WTC11 (cell line): Measurements from ENCODE around the gene SETD3. TPM values are rescaled to one million over a fixed set of nuclear protein-coding genes. Genes with fewer than 3 reads are reported as not detected.
A peak's percentile ranks its signal among the peaks of the same experiment; 100 is the strongest.

ENCODE experiments used
- ATAC-seq: fragments of 200-7000 bp; cut with Tn5 transposase; 2 replicates; pipeline ENCODE4 v1.10.0; 2021; ENCODE audit warnings: mild to moderate bottlenecking, moderate library complexity
- CTCF ChIA-PET: fragments of 300-600 bp; sonication (Branson Sonifier 250); formaldehyde crosslinking; loops from one replicate; lab custom pipeline; 2021; ENCODE audit warnings: antibody characterized with exemption; lab: Charles Lee
- POLR2A ChIA-PET: fragments of 350-600 bp; sonication (Branson Sonifier 250); formaldehyde crosslinking; loops from one replicate; lab custom pipeline; 2021; ENCODE audit warnings: antibody characterized with exemption; lab: Charles Lee
- DNase-seq: peaks from one replicate; pipeline ENCODE4 v3.0.0; 2021; ENCODE audit warnings: low spot score
- H3K27ac Mint-ChIP-seq: 2 replicates; pipeline ENCODE4 v1.8.0; 2021; ENCODE audit warnings: mixed read lengths
- H3K27me3 Mint-ChIP-seq: 2 replicates; pipeline ENCODE4 v1.8.0; 2021; ENCODE audit warnings: low read depth, mild to moderate bottlenecking, moderate library complexity, mixed read lengths
- H3K36me3 Mint-ChIP-seq: 2 replicates; pipeline ENCODE4 v1.8.0; 2021; ENCODE audit warnings: mixed read lengths
- H3K4me1 Mint-ChIP-seq: 2 replicates; pipeline ENCODE4 v1.8.0; 2022; ENCODE audit warnings: mixed read lengths
- H3K4me3 Mint-ChIP-seq: 2 replicates; pipeline ENCODE4 v1.8.0; 2021; ENCODE audit warnings: mild to moderate bottlenecking, moderate library complexity, mixed read lengths
- H3K9me3 Mint-ChIP-seq: 2 replicates; pipeline ENCODE4 v1.8.0; 2021; ENCODE audit warnings: mixed read lengths
- AFF4 ChIP-seq: sonication (generic); formaldehyde crosslinking; IDR thresholded peaks from 2 replicates; pipeline ENCODE4 v1.8.1; 2023; ENCODE audit warnings: mild to moderate bottlenecking, missing genetic modification reagents, borderline replicate concordance
- ATF2 ChIP-seq: sonication (generic); formaldehyde crosslinking; IDR thresholded peaks from 2 replicates; pipeline ENCODE4 v1.8.1; 2022; ENCODE audit warnings: low read depth, missing genetic modification reagents, borderline replicate concordance
- ATF6 ChIP-seq: sonication (generic); formaldehyde crosslinking; IDR thresholded peaks from 2 replicates; pipeline ENCODE4 v1.8.1; 2023; ENCODE audit warnings: mild to moderate bottlenecking, missing genetic modification reagents
- CREB1 ChIP-seq: sonication (generic); formaldehyde crosslinking; IDR thresholded peaks from 2 replicates; pipeline ENCODE4 v1.8.0; 2023; ENCODE audit warnings: mild to moderate bottlenecking, missing genetic modification reagents
- CREM ChIP-seq: sonication (generic); formaldehyde crosslinking; IDR thresholded peaks from 2 replicates; pipeline ENCODE4 v1.8.1; 2022; ENCODE audit warnings: mild to moderate bottlenecking, missing genetic modification reagents, moderate library complexity
- E2F1 ChIP-seq: sonication (generic); formaldehyde crosslinking; IDR thresholded peaks from 2 replicates; pipeline ENCODE4 v1.8.0; 2022; ENCODE audit warnings: mild to moderate bottlenecking, missing genetic modification reagents
- E2F5 ChIP-seq: sonication (generic); formaldehyde crosslinking; IDR thresholded peaks from 2 replicates; pipeline ENCODE4 v1.8.1; 2022; ENCODE audit warnings: mild to moderate bottlenecking, moderate library complexity, missing genetic modification reagents
- FOXK1 ChIP-seq: sonication (generic); formaldehyde crosslinking; IDR thresholded peaks from 2 replicates; pipeline ENCODE4 v1.8.0; 2022; ENCODE audit warnings: mild to moderate bottlenecking, moderate library complexity, missing genetic modification reagents
- MAX ChIP-seq: sonication (generic); formaldehyde crosslinking; IDR thresholded peaks from 2 replicates; pipeline ENCODE4 v1.8.0; 2022; ENCODE audit warnings: mild to moderate bottlenecking, missing genetic modification reagents
- NFATC4 ChIP-seq: fragments of 250-450 bp; sonication (Bioruptor Pico); IDR thresholded peaks from 2 replicates; pipeline ENCODE4 v1.9.0; 2021; ENCODE audit warnings: mild to moderate bottlenecking
- NFE2L1 ChIP-seq: sonication (generic); formaldehyde crosslinking; IDR thresholded peaks from 2 replicates; pipeline ENCODE4 v1.8.1; 2023; ENCODE audit warnings: missing genetic modification reagents
- NR2C2 ChIP-seq: sonication (generic); formaldehyde crosslinking; IDR thresholded peaks from 2 replicates; pipeline ENCODE4 v1.8.0; 2022; ENCODE audit warnings: mild to moderate bottlenecking, missing genetic modification reagents
- PREB ChIP-seq: sonication (generic); formaldehyde crosslinking; IDR thresholded peaks from 2 replicates; pipeline ENCODE4 v1.8.1; 2022; ENCODE audit warnings: mild to moderate bottlenecking, missing genetic modification reagents, moderate library complexity, borderline replicate concordance
- SP1 ChIP-seq: sonication (generic); formaldehyde crosslinking; conservative IDR thresholded peaks from 2 replicates; pipeline ENCODE4 v1.8.1; 2022; ENCODE audit warnings: missing genetic modification reagents
- ZNF138 ChIP-seq: sonication (generic); formaldehyde crosslinking; conservative IDR thresholded peaks from 2 replicates; pipeline ENCODE4 v1.8.1; 2022; ENCODE audit warnings: mild to moderate bottlenecking, moderate library complexity, missing genetic modification reagents
- ZNF219 ChIP-seq: sonication (generic); formaldehyde crosslinking; IDR thresholded peaks from 2 replicates; pipeline ENCODE4 v1.8.0; 2023; ENCODE audit warnings: missing genetic modification reagents, mild to moderate bottlenecking, borderline replicate concordance
- ZNF416 ChIP-seq: fragments of 250-450 bp; sonication (Bioruptor Pico); IDR thresholded peaks from 2 replicates; pipeline ENCODE4 v1.9.0; 2021; ENCODE audit warnings: mild to moderate bottlenecking, inconsistent platforms
- total RNA-seq: library from RNA; stranded (reverse); gene quantifications from 3 replicates; pipeline ENCODE4 v1.2.3, GENCODE V29; 2021

The SETD3 gene
- total RNA-seq, 1 experiment from 2014 or later, result 53.1 TPM

- no peak for TF ChIP-seq ZNF138 (CRISPR knock-in tag)
- TF ChIP-seq NFE2L1 (CRISPR knock-in tag), result no peak
These were observed 71.7 kb downstream of the SETD3 start (continued) for GRCh38 chr14:99408971-99409289.

GRCh38 chr14:99408286-99408970 is 72.2 kb downstream of the SETD3 start:
- Mint-ChIP-seq H3K9me3 (no peaks in the 10 kb centered on the region), H3K36me3 (peaks cover 11% of the 10 kb centered on the region), H3K4me1 (peaks cover 68% of the 10 kb centered on the region), H3K27ac (peak overlapping the region; percentile 80), H3K27me3 (no peaks in the 10 kb centered on the region), H3K4me3 (no peak overlapping the region)
- TF ChIP-seq ATF6 (CRISPR knock-in tag) (no peak), E2F5 (CRISPR knock-in tag) (no peak), FOXK1 (CRISPR knock-in tag) (no peak), NFATC4 (CRISPR knock-in tag) (no peak)
- DNase-seq (no peak), ATAC-seq (peak; percentile 9; the same call in 1 of the 2 replicates)
- ChIA-PET POLR2A (no interaction called here), CTCF (interaction anchor here (3.6 to 13.7 kb wide), 2 partner anchors 16 to 88 kb away, joined by 11 to 416 read pairs; no protein-coding TSS in a partner anchor)

GRCh38 chr14:99407416-99407815 is 73.2 kb downstream of the SETD3 start:
- DNase-seq (no peak), ATAC-seq (no peak; the same call in 1 of the 2 replicates)
- H3K9me3 Mint-ChIP-seq, result no peaks in the 10 kb centered on the region
- H3K4me3 Mint-ChIP-seq, result no peak overlapping the region
- no peak for TF ChIP-seq NR2C2
- TF ChIP-seq ZNF138 (CRISPR knock-in tag), result no peak
- no peak for TF ChIP-seq CREM (CRISPR knock-in tag)
- no peak for TF ChIP-seq AFF4 (CRISPR knock-in tag)
- TF ChIP-seq MAX (CRISPR knock-in tag), result no peak
- no peak for TF ChIP-seq ATF2 (CRISPR knock-in tag)
- no peak for TF ChIP-seq PREB (CRISPR knock-in tag)
- TF ChIP-seq ATF6 (CRISPR knock-in tag), result no peak
- TF ChIP-seq NFE2L1 (CRISPR knock-in tag), result no peak
- no peak for TF ChIP-seq SP1 (CRISPR knock-in tag)
- TF ChIP-seq ZNF416 (CRISPR knock-in tag), result no peak
- TF ChIP-seq ZNF219 (CRISPR knock-in tag), result no peak
- no peak for TF ChIP-seq CREB1
- no peak for TF ChIP-seq E2F1
- H3K27me3 Mint-ChIP-seq, result no peaks in the 10 kb centered on the region
- CTCF ChIA-PET, result interaction anchor here (1.4 to 13.7 kb wide), 3 partner anchors 15 to 87 kb away, joined by 3 to 416 read pairs (median 11); no protein-coding TSS in a partner anchor
- H3K27ac Mint-ChIP-seq, result peak overlapping the region; percentile 80
- H3K36me3 Mint-ChIP-seq, result peaks cover 13% of the 10 kb centered on the region
- H3K4me1 Mint-ChIP-seq, result peaks cover 62% of the 10 kb centered on the region
- POLR2A ChIA-PET, result no interaction called here
